Activated CD8-positive, alpha-beta memory T cell treated with anti-CD3 and anti-CD28 coated beads, Interleukin-2, amount 50 U/mL, for 48 hours (primary cell): ENCODE measurements around the gene HPSE2.
"Not testable (repeated sequence)": the region's sequence is repeated elsewhere in the genome, so short reads cannot be mapped to it uniquely, and the experiment has no call there.

Experiments
- DNase-seq: peaks from one replicate; pipeline ENCODE4 v3.0.0-alpha.2; 2020

Gene HPSE2

DNA sequence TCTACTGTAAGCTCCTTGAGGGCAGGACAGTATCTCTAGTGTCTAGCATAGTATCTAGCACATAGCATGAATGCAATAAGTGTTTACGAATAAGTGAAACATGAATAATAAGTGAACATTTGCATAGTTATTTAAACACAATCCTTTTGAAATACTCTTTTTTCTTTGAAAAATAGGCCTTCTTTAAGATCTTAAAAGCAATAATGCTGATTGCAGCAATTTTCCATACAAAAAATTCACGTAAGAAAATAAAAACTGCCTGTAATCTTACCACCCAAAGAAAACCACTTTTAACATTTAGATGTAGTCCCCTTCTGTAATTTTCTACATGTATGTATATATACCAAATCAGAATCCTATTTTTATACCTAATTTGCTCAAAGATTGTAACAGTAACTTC is 626.4 kb downstream of the HPSE2 start:
- no peak for DNase-seq

DNA sequence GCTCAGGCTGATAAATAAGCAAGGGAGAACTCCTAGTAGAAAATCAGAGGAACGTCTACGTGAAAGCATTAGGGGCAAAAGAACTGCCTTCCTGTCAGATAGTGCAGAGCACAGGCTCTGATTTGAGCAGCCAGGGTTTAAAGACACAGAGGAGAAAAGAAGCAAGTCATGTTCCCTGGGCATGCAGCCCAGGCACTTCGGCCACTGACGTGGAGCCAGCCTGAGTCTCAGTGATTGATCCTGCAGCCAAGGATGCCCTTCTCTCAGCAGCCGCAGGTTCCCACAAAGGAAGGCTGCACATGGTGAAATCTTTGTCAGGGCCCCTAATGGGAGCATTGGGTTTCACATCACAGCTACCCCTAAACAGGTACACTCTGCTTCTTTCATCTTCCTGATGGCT is 627.2 kb downstream of the HPSE2 start:
- DNase-seq = no peak

GRCh38 chr10:98602224-98602623 is 633.4 kb downstream of the HPSE2 start:
- DNase-seq = no peak

DNA sequence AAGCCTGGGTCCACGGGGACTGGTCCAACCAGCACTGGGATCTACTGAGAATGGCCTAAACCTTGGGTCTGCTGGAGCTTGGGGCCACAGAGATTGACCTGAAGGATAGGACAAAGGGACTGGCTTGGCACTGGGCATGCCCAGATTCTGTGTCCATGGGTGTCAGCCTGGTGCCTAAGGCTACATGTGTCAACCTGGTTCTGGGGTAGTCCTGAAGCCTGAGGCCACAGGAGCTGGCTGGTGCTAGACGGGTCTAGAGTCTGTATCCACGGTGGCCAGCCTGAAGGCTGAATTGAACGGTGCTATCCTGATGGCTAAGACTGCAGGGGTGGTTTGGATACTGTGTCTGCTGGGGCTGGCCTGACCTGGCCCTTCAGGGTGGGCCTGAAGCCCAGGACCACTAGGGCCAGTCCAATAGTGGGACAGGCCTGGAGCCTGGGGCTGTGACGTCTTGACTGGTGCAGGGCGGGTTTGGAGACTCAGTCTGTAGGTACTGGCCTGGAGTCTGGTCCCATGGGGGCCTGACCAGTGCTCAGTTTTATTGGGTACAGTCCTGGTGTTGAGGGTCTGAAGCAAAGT is 636.5 kb downstream of the HPSE2 start:
- DNase-seq = no peak

- DNase-seq = no peak
These were observed 639.2 kb downstream of the HPSE2 start for GRCh38 chr10:98596404-98596803.

DNA sequence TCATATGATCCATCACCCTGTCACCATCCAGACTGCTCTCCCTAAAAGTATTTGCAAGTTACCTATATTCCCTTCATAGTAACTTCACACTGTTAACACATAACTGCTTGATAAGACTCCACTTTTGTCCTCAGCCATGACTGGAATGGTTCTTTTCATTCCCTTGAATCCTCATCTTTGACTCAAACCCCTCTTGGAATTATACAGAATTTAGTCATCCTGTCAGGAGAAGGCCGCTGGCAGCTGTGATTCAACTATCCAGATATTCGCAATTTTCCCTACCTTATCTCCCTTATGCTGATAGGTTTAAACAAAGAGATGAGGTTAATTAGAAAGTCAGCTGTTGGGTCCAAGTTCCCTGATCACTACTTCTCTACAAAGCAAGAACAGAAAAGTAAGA is 646.0 kb downstream of the HPSE2 start:
- DNase-seq = no peak

DNA sequence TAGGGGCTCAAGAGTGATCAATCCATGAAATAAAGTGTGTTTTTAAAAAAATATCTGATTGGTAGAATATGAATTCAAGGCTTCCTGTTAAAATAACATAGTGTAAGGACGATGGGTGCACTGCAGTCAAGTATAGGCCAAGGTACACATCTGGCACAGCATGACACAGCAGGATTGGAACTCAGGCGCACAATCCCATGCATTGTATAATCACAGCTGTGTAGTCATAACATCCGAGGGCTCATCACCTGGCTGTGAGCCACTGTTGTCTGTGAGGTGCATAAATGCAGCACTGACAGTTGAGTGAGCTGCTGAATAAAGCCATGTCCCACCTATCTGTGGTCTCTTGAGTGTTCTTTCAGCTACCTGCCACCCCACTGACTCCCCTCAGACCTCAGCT is 646.6 kb downstream of the HPSE2 start:
- DNase-seq = no peak

DNA sequence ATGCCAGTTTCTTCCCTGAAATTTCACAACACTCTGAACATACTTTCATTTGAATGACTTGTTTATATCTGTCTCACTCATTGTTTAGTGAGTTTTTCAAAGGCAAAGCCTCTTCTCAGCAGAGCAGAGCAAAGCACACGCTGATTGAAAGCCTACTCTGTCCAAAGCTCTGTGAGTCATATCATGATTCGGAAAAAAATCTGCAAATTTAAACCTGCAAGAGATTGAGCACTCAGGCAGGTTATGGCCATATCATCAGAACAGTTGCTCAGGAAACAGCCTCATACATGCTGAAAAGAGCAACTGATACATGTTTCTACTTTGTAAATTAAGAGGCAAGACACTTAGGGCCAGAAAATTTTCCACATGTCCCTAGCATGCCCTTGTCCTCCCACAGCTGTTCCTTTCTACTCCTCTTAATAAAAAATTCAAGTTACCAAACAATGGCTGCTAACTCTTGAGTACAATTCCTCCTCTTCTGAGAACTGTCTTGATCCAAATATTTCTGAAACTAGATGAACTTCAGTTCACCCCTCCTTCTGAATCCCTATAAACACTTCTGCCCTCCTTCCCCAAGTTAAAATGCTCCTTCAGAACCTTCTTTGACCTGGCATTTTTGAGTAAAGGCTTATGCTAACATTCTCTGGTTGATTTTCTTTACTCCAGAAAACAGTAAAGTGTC is 648.4 kb downstream of the HPSE2 start:
- no peak for DNase-seq

DNA sequence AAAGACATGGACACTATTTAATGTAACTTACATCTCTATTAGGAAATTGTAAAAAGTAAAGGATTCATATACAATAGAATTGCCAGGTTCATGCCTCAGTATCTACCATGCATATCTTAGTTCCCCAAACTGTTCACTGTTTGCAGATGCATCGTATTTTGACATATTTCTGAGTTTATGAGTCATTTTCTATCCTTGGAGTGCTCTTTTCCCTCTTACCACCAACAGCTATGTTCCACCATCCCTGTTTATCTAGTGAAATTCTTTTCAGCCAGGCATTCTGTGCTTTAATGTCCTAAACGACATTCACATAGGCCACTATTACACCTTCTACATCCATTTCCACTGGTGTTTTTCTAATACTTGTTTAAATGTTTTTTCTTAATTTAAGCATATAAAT is 649.6 kb downstream of the HPSE2 start:
- no peak for DNase-seq

GRCh38 chr10:98582363-98582762 is 653.3 kb downstream of the HPSE2 start:
- no peak for DNase-seq

GRCh38 chr10:98577578-98577977 is 658.1 kb downstream of the HPSE2 start:
- DNase-seq = no peak

GRCh38 chr10:98577168-98577567 is 658.5 kb downstream of the HPSE2 start:
- no peak for DNase-seq

DNA sequence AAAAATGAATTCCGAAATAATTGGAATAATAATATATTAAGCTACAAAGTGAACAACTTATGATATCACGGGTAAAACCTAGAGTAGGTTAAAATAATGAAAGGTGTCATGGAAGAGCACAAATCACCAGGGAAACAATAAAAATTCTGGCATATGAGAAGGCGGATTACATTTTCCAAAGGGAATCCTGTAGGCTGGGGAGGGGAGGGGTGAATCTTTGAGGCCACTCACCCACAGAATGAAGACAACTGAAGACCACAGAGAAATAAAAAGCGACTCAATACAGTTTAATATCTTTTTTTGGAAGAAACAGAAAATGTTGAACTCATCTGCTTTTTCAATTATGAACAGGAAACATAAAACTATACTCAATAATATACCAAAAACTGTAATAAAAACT is 659.6 kb downstream of the HPSE2 start:
- DNase-seq = no peak

GRCh38 chr10:98572594-98572993 is 663.1 kb downstream of the HPSE2 start:
- DNase-seq = no peak

DNA sequence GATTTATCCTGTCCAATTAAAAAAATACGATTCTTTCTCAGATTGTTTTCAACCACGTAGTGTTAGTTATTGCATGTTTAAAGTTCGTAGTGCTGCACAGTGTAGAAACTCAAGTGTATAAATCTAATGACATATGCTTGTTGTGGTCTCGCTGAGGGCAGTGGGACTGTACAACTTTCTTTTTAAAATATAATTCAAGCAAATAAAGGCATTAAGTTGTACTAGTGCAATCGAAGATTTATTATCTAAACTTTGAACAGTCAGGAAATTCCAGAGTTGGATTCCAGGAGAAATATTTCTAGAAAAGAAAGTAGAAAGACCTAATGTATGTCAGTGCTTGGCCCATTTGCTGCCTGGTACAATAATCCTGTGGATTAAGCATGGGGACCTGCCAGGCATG is 664.8 kb downstream of the HPSE2 start:
- no peak for DNase-seq

- DNase-seq = no peak
These were observed 665.8 kb downstream of the HPSE2 start for GRCh38 chr10:98569853-98570252.

DNA sequence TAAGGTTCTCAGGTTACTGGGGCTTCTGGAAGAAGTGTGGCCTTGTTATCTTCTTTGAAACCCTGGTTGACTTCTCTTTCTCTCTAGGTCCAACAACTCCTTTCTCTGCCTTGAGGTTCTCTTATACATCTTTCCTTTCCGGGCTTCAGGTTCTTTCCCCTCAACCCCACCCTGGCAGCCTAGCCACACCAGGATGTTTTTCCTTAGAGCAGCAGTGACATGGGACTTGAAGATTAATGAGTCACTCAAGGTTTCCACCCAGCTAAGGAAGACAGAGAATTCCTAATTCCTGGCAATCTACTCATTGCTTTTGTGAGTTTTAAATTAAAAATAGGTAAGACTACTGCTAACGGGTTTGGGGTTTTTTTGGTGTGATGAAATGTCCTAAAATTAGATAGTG is 667.1 kb downstream of the HPSE2 start:
- DNase-seq = no peak

GRCh38 chr10:98567391-98568133 is 668.1 kb downstream of the HPSE2 start:
- no peak for DNase-seq

GRCh38 chr10:98563811-98564210 is 671.8 kb downstream of the HPSE2 start:
- DNase-seq = no peak

- no peak for DNase-seq
These were observed 675.1 kb downstream of the HPSE2 start for GRCh38 chr10:98560565-98560964.

- no peak for DNase-seq
These were observed 679.6 kb downstream of the HPSE2 start for GRCh38 chr10:98556061-98556460.

- DNase-seq = no peak
These were observed 680.5 kb downstream of the HPSE2 start for GRCh38 chr10:98555021-98555619.

GRCh38 chr10:98541561-98541960 is 694.1 kb downstream of the HPSE2 start:
- DNase-seq = not testable (repeated sequence)

DNA sequence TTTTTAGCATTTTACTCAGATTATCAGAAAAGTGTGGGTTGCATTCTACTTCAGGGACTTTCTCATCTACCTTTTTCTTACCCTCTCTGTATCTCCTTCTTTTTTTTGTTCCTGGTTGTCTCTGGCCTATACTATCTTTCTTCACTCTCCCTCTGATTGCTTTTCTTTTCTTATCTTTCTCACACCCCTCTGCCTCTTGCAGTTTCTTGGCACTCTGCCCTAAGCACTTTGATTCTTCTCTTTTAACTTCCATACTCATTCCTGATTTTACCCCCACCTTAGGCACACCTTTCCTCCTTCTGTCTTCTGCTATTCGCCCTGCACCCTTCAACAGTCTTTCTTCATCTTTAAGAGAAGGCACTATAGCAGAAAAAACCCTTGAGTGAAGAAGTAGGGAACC is 696.1 kb downstream of the HPSE2 start:
- DNase-seq = no peak
